ENCODE results near the gene SPAG6. TPM values are rescaled to one million over a fixed set of nuclear protein-coding genes. Genes with fewer than 3 reads are reported as not detected.

Gene SPAG6
- total and polyA plus RNA-seq, 2 donors (not counting 1 experiment from before 2014, with no cell fraction given) = not detected

DNA sequence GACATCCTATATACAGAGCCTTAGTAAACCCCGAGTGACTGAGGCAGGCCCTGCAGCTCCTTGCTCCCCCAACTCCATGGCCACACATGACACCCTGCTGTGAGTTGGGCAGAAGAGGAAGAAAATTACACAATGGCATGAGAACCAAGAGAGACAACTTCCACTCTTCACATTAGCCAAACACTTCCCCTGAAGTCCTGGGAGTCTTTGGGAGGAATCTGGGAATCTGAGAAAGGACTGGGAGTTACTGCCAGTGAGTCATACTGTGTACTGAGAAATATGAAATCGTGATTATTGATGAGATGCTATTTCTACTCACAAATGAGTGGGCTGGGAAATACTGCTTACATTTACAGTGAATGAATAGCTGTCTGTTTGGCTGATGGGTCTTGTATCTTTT is 116.6 kb downstream of the SPAG6 start:
- TF ChIP-seq, protein P1, sequence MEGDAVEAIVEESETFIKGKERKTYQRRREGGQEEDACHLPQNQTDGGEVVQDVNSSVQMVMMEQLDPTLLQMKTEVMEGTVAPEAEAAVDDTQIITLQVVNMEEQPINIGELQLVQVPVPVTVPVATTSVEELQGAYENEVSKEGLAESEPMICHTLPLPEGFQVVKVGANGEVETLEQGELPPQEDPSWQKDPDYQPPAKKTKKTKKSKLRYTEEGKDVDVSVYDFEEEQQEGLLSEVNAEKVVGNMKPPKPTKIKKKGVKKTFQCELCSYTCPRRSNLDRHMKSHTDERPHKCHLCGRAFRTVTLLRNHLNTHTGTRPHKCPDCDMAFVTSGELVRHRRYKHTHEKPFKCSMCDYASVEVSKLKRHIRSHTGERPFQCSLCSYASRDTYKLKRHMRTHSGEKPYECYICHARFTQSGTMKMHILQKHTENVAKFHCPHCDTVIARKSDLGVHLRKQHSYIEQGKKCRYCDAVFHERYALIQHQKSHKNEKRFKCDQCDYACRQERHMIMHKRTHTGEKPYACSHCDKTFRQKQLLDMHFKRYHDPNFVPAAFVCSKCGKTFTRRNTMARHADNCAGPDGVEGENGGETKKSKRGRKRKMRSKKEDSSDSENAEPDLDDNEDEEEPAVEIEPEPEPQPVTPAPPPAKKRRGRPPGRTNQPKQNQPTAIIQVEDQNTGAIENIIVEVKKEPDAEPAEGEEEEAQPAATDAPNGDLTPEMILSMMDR (conservative IDR thresholded peaks at IDR 0.05 in 1 of 2, IDR thresholded peaks at IDR 0.05 in 1 of 2; ENCODE audit: low read depth in 1 of 2, low read length in 2 of 2) = no peak
- TF ChIP-seq EZH2 (IDR thresholded peaks at IDR 0.05; ENCODE audit: low read length, missing control alignments) = no peak
- DNase-seq (ENCODE audit: low read depth in 2 of 2) = peak in 1 of 2 donors; percentile 58
- no peaks in the 10 kb centered on the region for H3K9me3 ChIP-seq (ENCODE audit: control insufficient read depth, insufficient read depth, low read depth, low read length)
- H3K36me3 ChIP-seq (ENCODE audit: control insufficient read depth, insufficient read depth, low read length) = no peaks in the 10 kb centered on the region
- H2AFZ ChIP-seq (ENCODE audit: low read length) = no peak overlapping the region
- H3K4me3 ChIP-seq (replicated peaks in 1 of 4; ENCODE audit: control extremely low read depth in 1 of 4, insufficient read depth in 1 of 4, low read depth in 3 of 4, low read length in 4 of 4) = no peak overlapping the region
- H3K4me1 ChIP-seq (ENCODE audit: control insufficient read depth, extremely low read depth, insufficient read depth, low read length) = no peaks in the 10 kb centered on the region
- H4K20me1 ChIP-seq (ENCODE audit: control insufficient read depth, extremely low read depth, insufficient read depth, low read length) = no peaks in the 10 kb centered on the region
- no peak overlapping the region for H3K9ac ChIP-seq (ENCODE audit: insufficient read depth, low read length)
- H3K79me2 ChIP-seq (ENCODE audit: control insufficient read depth, insufficient read depth, low read length) = no peaks in the 10 kb centered on the region
- no peak overlapping the region for H3K4me2 ChIP-seq (ENCODE audit: extremely low read depth, insufficient read depth, low read length)
- no peak overlapping the region for H3K27ac ChIP-seq (ENCODE audit: insufficient read depth, low read length)
- no peaks in the 10 kb centered on the region for H3K27me3 ChIP-seq (ENCODE audit: control insufficient read depth, insufficient read depth, low read length)

- H3K27ac ChIP-seq (ENCODE audit: insufficient read depth, low read length) = no peak overlapping the region
- no peaks in the 10 kb centered on the region for H3K9me3 ChIP-seq (ENCODE audit: control insufficient read depth, insufficient read depth, low read depth, low read length)
- TF ChIP-seq, protein P1 (conservative IDR thresholded peaks at IDR 0.05 in 1 of 2, IDR thresholded peaks at IDR 0.05 in 1 of 2; ENCODE audit: low read depth in 1 of 2, low read length in 2 of 2) = no peak
- H3K4me3 ChIP-seq (replicated peaks in 1 of 4; ENCODE audit: control extremely low read depth in 1 of 4, insufficient read depth in 1 of 4, low read depth in 3 of 4, low read length in 4 of 4) = no peak overlapping the region
- no peaks in the 10 kb centered on the region for H3K4me1 ChIP-seq (ENCODE audit: control insufficient read depth, extremely low read depth, insufficient read depth, low read length)
- H3K4me2 ChIP-seq (ENCODE audit: extremely low read depth, insufficient read depth, low read length) = no peak overlapping the region
- H4K20me1 ChIP-seq (ENCODE audit: control insufficient read depth, extremely low read depth, insufficient read depth, low read length) = no peaks in the 10 kb centered on the region
- H3K36me3 ChIP-seq (ENCODE audit: control insufficient read depth, insufficient read depth, low read length) = no peaks in the 10 kb centered on the region
- no peaks in the 10 kb centered on the region for H3K27me3 ChIP-seq (ENCODE audit: control insufficient read depth, insufficient read depth, low read length)
- no peaks in the 10 kb centered on the region for H3K79me2 ChIP-seq (ENCODE audit: control insufficient read depth, insufficient read depth, low read length)
- DNase-seq (ENCODE audit: low read depth in 2 of 2) = no peak
- H3K9ac ChIP-seq (ENCODE audit: insufficient read depth, low read length) = no peak overlapping the region
- H2AFZ ChIP-seq (ENCODE audit: low read length) = no peak overlapping the region
Observed at GRCh38 chr10:22463255-22463654, 118.0 kb downstream of the SPAG6 start.

DNA sequence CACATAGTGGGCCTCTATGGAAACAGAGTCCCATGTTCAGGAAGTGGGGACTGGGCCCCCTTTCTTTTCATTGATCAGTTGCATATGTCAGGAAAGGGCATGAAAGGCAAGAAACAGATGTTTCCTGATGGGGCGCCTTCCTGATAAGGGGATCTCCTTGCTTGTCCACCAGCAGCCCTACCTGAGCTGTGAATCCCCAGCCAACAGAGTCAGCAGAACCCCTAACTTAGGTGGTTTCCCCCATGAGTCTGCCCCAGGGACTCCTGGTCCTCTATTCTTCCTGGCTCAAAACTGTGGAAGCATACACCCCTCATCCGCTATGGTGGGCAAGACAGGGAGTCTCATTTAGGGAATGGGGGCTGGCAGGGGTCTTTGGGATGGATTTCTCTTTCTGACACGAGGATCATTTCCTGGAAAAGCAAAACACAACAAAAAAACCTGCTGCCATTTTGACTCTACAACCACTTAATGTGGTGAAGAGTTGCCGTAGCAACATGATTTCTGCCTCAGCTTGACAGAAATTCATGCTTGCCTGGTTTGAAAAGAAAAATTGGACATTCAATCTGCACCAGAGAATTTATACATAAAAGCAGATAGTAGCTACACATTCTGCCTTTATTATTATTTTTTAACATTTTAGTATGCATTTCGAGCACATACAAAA is 119.8 kb downstream of the SPAG6 start:
- Histone ChIP-seq H3K4me1 (ENCODE audit: control insufficient read depth, extremely low read depth, insufficient read depth, low read length) (no peaks in the 10 kb centered on the region), H3K9me3 (ENCODE audit: control insufficient read depth, insufficient read depth, low read depth, low read length) (no peaks in the 10 kb centered on the region), H4K20me1 (ENCODE audit: control insufficient read depth, extremely low read depth, insufficient read depth, low read length) (no peaks in the 10 kb centered on the region), H3K27me3 (ENCODE audit: control insufficient read depth, insufficient read depth, low read length) (no peaks in the 10 kb centered on the region), H3K79me2 (ENCODE audit: control insufficient read depth, insufficient read depth, low read length) (no peaks in the 10 kb centered on the region), H3K4me3 (replicated peaks in 1 of 4; ENCODE audit: control extremely low read depth in 1 of 4, insufficient read depth in 1 of 4, low read depth in 3 of 4, low read length in 4 of 4) (no peak overlapping the region), H3K27ac (ENCODE audit: insufficient read depth, low read length) (no peak overlapping the region), H2AFZ (ENCODE audit: low read length) (no peak overlapping the region), H3K9ac (ENCODE audit: insufficient read depth, low read length) (no peak overlapping the region), H3K36me3 (ENCODE audit: control insufficient read depth, insufficient read depth, low read length) (no peaks in the 10 kb centered on the region), H3K4me2 (ENCODE audit: extremely low read depth, insufficient read depth, low read length) (no peak overlapping the region)
- no peak for DNase-seq (ENCODE audit: low read depth in 2 of 2)
- TF ChIP-seq EZH2 (IDR thresholded peaks at IDR 0.05; ENCODE audit: low read length, missing control alignments) = no peak
- TF ChIP-seq, protein P1 (conservative IDR thresholded peaks at IDR 0.05 in 1 of 2, IDR thresholded peaks at IDR 0.05 in 1 of 2; ENCODE audit: low read depth in 1 of 2, low read length in 2 of 2) = no peak
